Ishikawa (cell line): Measurements from ENCODE around the gene XRCC5.

Source experiments
- CEBPB ChIP-seq: IDR thresholded peaks from 2 replicates; pipeline ENCODE4 v1.6.1; 2012
- CREB1 ChIP-seq: IDR thresholded peaks from 2 replicates; pipeline ENCODE4 v1.6.1; 2012; ENCODE audit warnings: low read depth
- EGR1 ChIP-seq: IDR thresholded peaks from 2 replicates; pipeline ENCODE4 v1.6.1; 2012
- EP300 ChIP-seq: IDR thresholded peaks from 2 replicates; pipeline ENCODE4 v1.6.1; 2012; ENCODE audit warnings: borderline replicate concordance
- FOXM1 ChIP-seq: IDR thresholded peaks from 2 replicates; pipeline ENCODE4 v1.6.1; 2012; ENCODE audit warnings: low read depth, borderline replicate concordance
- NFIC ChIP-seq: IDR thresholded peaks from 2 replicates; pipeline ENCODE4 v1.6.1; 2012
- RAD21 ChIP-seq: IDR thresholded peaks from 2 replicates; pipeline ENCODE4 v1.6.1; 2012; ENCODE audit warnings: low read depth
- REST ChIP-seq: IDR thresholded peaks from 2 replicates; pipeline ENCODE4 v1.6.1; 2012; ENCODE audit warnings: low read depth, mild to moderate bottlenecking
- TAF1 ChIP-seq: IDR thresholded peaks from 2 replicates; pipeline ENCODE4 v1.6.1; 2012; ENCODE audit warnings: low read depth, mild to moderate bottlenecking
- TCF12 ChIP-seq: IDR thresholded peaks from 2 replicates; pipeline ENCODE4 v1.6.1; 2012; ENCODE audit warnings: low read depth
- TEAD4 ChIP-seq: IDR thresholded peaks from 2 replicates; pipeline ENCODE4 v1.6.1; 2012
- YY1 ChIP-seq: IDR thresholded peaks from 2 replicates; pipeline ENCODE4 v1.6.1; 2012; ENCODE audit warnings: low read depth
- ZBTB7A ChIP-seq: IDR thresholded peaks from 2 replicates; pipeline ENCODE4 v1.6.1; 2012; ENCODE audit warnings: low read depth
- TF ChIP-seq, protein P1 (sequence below): IDR thresholded peaks from 2 replicates; pipeline ENCODE4 v1.6.1; 2012
- TF ChIP-seq, protein P2 (sequence below): IDR thresholded peaks from 2 replicates; pipeline ENCODE4 v1.6.1; 2012

Gene XRCC5

DNA sequence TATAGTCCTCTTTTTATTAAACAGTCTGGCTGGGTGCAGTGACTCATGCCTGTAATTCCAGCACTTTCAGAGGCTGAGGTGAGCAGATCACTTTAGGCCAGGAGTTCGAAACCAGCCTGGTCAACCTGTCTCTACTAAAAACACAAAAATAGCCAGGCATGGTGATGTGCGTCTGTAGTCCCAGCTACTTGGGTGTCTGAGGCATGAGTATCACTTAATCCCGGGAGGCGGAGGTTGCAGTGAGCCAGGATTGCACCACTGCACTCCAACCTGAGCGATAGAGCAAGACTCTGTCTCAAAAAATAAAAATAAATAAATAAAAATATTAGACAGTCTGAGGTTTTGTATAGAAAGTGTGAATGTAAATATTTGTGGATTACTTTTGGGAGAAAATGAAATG lies 17.8 kb downstream of the XRCC5 start:
- TF ChIP-seq CREB1 (no peak), EP300 (no peak), ZBTB7A (no peak), EGR1 (no peak), TCF12 (no peak), REST (no peak), NFIC (no peak), RAD21 (no peak), YY1 (no peak), TAF1 (no peak), CEBPB (no peak), TEAD4 (no peak), FOXM1 (no peak)
- TF ChIP-seq, protein P1, sequence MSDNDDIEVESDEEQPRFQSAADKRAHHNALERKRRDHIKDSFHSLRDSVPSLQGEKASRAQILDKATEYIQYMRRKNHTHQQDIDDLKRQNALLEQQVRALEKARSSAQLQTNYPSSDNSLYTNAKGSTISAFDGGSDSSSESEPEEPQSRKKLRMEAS = no peak
- TF ChIP-seq, protein P2, sequence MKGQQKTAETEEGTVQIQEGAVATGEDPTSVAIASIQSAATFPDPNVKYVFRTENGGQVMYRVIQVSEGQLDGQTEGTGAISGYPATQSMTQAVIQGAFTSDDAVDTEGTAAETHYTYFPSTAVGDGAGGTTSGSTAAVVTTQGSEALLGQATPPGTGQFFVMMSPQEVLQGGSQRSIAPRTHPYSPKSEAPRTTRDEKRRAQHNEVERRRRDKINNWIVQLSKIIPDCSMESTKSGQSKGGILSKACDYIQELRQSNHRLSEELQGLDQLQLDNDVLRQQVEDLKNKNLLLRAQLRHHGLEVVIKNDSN = no peak

- TF ChIP-seq CREB1 (no peak), EP300 (no peak), TEAD4 (no peak), CEBPB (no peak), YY1 (no peak), TCF12 (no peak), ZBTB7A (no peak), NFIC (no peak), EGR1 (no peak), RAD21 (no peak), REST (no peak), TAF1 (no peak), FOXM1 (no peak)
- TF ChIP-seq, protein P2 = no peak
- TF ChIP-seq, protein P1 = no peak
These were observed 21.3 kb downstream of the XRCC5 start for GRCh38 chr2:216130346-216130971.

DNA sequence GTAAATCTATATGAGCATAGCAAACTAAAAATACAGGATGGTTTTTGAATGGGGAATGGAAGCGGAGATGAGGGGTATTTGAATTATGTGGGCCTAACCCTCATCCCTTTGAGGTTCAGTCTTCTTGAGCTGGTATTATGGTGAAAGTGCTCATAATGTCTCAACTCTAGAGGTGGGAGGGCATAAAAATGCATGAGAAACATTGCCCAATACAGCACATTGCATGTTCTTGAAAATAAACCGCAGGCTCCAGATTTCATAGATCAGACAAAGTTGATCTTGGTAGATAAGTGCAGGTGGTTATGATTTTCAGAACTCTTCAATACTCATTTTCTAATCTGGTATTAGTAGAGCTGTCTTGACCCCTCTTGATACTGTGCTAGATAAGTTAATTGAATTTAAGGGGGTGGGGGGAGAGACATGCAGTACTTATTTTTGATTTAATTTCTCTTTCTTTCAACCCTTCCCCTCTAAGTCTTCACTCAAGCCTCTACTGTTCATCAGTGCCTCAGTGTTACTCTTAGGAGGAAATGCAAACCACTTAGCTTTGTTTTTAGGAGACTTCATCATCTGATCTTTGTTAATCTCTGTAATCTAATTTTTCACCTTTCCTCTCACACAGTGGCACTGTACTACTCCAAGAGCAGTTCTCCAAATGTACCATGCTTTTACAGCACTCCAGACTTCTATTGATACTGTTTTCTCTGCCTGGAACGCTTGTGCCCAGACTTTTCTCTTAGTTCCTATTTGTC lies 22.2 kb downstream of the XRCC5 start:
- TF ChIP-seq ZBTB7A = no peak
- no peak for TF ChIP-seq FOXM1
- TF ChIP-seq CEBPB = no peak
- no peak for TF ChIP-seq TAF1
- no peak for TF ChIP-seq EGR1
- TF ChIP-seq EP300 = no peak
- TF ChIP-seq, protein P2 = no peak
- no peak for TF ChIP-seq YY1
- no peak for TF ChIP-seq TCF12
- TF ChIP-seq, protein P1 = no peak
- TF ChIP-seq RAD21 = no peak
- no peak for TF ChIP-seq TEAD4
- TF ChIP-seq CREB1 = no peak
- no peak for TF ChIP-seq REST
- TF ChIP-seq NFIC = no peak
